ENCODE measurements around the gene AMZ2.
"Not testable (repeated sequence)": the region's sequence is repeated elsewhere in the genome, so short reads cannot be mapped to it uniquely, and the experiment has no call there.

The AMZ2 gene

GRCh38 chr17:68249354-68249765 is 1.5 kb downstream of the AMZ2 start:
- ATAC-seq: no peak
- DNase-seq: no peak

DNA sequence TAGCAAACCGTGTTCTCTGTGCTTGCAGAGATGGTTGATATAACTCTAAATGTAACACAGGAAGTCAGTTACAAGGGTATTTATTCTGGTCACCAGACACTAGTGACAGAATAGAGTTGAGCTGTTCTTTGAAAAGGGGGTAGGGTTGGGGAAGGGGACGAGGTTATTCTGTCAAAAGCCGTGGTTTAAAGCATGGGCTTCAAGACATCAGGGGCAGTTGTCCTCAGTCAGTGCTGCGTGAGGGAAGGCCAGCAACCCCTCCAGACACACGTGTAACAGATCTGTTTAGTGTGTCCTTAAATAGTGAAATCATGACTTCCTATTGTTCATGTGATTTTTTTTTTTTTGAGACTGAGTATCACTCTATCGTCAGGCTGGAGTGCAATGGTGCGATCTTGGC is 5.6 kb downstream of the AMZ2 start:
- not testable (repeated sequence) for ATAC-seq, DNase-seq

DNA sequence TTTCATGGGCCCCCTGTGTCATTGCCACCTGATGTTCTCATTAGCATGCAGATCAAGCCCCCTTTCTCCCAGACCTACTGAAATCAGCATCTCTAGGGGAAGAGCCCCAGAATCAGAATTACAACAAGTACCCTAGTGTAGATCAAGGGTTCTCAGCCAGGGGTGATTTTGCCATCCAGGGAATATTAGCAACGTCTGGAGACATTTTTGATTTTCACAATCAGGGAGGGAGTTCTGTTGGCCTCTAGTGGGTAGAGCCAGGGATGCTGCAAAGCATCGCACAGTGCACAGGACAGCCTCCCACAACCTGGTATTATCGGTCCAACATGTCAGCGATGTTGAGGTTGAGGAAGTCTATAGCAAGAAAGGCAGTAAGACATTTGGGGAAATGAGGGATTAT is 7.3 kb downstream of the AMZ2 start:
- no peak for ATAC-seq
- no peak for DNase-seq

- DNase-seq (no peak), ATAC-seq (peak; percentile 58)
These were observed 8.1 kb downstream of the AMZ2 start for GRCh38 chr17:68255731-68256538.

GRCh38 chr17:68256701-68257100 is 8.9 kb downstream of the AMZ2 start:
- ATAC-seq, DNase-seq: not testable (repeated sequence)

DNA sequence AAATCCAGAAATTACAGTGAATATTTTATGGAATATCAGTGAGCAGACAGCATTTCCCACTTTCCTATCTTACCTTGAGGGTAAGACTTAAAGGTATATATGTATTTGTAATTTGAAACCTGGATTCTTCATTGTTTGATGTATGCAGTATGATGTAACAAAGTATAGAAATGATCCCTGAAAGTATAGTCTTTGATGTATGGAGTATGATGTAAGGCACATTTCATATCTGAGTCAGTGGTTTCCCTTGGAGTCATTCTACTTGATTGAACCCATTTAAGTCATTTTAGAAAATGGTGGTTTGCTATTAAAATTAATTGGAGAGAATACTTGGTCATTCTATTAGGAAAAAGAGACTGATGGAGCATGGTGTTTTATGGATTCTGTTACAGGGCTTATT is 10.1 kb downstream of the AMZ2 start:
- no peak for ATAC-seq
- DNase-seq: no peak

- peak; percentile 79 for DNase-seq
- ATAC-seq: peak; percentile 96
These were observed 11.2 kb downstream of the AMZ2 start for GRCh38 chr17:68258890-68259647.

DNA sequence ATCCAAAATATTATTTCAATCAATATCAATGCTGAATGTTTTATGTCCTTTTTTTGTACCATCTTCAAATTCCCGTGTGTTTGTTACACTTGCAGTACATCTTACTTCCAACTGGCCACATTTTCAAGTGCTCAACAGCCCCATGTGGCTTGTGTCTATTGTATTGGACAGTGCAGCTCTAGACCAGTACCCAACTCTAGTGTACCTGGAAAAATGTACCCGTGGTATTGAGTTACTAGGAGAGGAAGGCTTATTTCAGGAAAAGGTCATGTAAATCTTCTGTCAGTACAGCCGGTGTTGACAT is 11.8 kb downstream of the AMZ2 start:
- DNase-seq, ATAC-seq: not testable (repeated sequence)

DNA sequence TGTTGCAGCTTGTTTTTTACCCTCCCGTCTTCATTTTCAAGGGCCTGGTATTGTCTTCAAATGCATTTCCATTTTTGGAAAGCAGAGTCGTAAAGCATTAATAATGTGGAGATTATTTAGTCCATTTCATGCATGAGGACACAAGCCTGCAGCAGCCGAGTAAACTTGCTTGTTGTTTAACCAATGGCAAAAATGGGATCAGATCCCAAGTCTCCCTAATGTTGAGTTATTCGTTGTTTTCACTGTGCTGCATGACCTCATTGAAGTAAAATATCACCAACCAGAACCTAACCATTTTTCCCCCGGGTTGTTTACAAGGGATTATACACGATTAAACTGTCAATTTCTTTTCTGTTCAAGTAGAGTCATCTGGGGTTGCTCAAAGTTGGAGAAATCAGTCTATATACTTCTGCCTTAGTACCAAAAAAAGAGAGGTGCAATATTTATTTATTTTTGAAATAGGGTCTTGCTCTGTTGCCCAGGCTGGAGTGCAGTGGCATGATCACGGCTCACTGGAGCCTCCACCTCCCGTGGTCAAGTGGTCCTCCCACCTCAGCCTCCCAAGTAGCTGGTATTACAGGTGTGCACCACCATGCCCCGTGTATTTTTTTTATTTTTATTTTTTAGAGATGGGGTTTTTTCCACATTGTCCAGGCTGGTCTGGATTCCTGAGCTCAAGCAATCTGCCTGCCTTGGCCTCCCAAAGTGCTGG is 12.4 kb downstream of the AMZ2 start:
- ATAC-seq (no peak), DNase-seq (no peak)

- ATAC-seq, DNase-seq: not testable (repeated sequence)
These were observed 14.6 kb downstream of the AMZ2 start for GRCh38 chr17:68262467-68262866.

GRCh38 chr17:68263101-68263681 is 15.3 kb downstream of the AMZ2 start:
- not testable (repeated sequence) for DNase-seq

GRCh38 chr17:68265833-68266232 is 18.0 kb downstream of the AMZ2 start:
- DNase-seq, ATAC-seq: not testable (repeated sequence)

More at GRCh38 chr17:68263101-68263681, 15.3 kb downstream of the AMZ2 start:
- ATAC-seq: peak; percentile 41

DNA sequence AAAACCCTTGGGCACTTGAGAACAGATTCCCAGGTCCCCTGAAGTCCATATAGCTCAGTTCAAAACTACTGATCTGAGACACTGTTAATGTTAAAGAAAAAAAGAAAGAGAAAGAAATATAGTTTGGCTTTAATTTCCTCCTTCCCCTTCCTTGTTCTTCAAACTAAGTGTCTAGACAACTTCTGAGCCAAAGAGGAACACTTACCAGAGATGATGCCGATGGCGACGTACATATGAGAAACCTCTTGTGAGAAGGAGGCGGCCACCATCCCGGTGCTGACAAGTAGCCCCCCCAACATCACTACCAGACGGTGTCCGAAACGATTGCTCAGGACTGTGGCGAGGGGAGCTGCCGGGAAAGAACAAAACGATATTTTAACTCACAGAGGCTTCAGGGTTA is 25.9 kb downstream of the AMZ2 start:
- ATAC-seq: no peak
- DNase-seq: no peak

DNA sequence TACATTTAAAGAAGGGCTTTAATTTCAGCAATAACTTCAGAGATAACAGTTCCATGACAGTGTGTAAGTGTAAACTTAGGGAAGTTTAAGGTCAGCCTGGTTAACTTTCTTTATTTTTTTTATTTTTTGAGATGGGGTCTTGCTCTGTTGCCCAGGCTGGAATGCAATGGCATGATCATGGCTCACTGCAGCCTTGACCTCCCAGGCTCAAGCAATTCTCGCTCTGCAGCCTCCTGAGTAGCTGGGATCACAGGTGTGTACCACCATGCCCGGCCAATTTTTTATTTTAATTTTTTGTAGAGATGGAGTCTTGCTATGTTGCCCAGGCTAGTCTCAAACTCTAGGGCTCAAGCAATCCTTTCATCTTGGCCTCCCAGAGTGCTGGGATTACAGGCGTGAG is 28.5 kb downstream of the AMZ2 start:
- not testable (repeated sequence) for ATAC-seq, DNase-seq

DNA sequence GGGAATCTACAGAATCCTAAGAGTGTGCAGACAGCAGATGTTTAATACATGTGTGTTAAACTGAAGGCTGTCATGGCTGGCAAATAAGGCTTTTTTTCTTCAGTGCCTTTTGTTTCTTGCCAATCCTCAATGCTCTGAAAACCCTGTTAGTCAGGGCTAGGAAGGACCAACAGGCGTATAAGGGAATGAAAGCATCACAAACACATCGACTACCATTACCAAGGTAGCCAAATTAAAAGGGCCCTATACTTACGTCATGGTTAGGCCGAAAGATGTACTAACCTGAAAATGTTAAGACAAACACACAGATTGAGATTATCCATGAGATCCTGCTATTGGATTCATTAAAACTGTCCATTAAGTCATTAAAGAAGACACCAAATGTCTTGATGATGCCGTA is 30.0 kb downstream of the AMZ2 start:
- DNase-seq (no peak), ATAC-seq (no peak)

- DNase-seq, ATAC-seq: not testable (repeated sequence)
These were observed 34.1 kb downstream of the AMZ2 start for GRCh38 chr17:68281965-68282364.

DNA sequence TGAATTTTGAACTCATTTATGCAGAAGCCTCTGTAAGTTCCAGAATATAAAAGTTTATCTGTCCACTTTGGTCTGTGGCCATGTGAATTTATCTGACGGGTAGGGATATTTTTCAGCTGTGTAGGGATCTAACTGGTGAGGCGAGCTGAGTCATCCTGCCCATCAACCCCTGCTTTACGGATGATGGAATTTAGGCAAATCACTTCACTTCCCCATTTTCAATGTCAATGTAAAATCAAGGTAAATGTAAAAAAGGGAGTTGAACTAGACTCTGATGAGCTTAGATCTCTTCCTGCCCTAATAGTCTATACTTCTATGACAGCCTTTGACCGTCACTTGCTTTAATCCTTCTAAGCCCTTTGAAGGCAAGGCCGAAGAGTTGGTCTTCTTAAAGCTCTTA is 40.5 kb downstream of the AMZ2 start:
- ATAC-seq (no peak), DNase-seq (no peak)

GRCh38 chr17:68288804-68289203 is 41.0 kb downstream of the AMZ2 start:
- no peak for ATAC-seq
- DNase-seq: no peak

DNA sequence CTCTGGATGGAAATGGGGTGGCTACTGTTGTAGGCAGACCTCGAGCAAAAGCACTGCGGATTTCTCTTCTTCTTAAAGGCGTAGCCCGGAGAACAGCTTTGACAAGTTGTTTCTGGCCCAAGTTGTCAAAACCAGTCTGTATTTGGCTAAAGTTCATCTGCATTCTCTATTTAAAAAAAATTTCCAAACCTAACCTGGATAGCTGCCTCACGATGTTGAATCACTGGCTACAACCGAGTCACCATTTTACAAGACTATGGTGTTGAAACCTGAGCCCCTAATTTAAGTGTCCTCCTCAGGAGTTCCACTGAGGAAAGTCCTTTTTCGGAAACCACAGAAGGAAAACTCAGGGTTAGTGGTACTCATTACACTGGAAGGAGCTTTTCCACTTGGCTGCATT is 41.6 kb downstream of the AMZ2 start:
- ATAC-seq: no peak
- DNase-seq: no peak

DNA sequence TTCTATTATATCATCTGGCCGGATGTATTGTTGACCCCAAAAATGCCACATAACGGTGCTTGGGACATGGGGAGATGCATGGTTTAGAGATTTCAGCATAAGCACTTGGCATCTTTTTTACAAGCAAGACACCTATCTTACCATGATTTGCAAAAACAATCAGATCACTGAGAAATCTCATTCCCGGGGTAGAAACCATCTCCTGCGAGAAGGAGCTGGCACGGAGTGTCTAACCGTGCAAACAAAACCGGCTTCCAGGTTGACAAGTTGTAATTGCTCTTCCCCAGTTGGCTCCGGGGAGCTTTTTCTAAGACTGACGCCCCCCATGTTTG is 42.1 kb downstream of the AMZ2 start:
- ATAC-seq (no peak), DNase-seq (no peak)

DNA sequence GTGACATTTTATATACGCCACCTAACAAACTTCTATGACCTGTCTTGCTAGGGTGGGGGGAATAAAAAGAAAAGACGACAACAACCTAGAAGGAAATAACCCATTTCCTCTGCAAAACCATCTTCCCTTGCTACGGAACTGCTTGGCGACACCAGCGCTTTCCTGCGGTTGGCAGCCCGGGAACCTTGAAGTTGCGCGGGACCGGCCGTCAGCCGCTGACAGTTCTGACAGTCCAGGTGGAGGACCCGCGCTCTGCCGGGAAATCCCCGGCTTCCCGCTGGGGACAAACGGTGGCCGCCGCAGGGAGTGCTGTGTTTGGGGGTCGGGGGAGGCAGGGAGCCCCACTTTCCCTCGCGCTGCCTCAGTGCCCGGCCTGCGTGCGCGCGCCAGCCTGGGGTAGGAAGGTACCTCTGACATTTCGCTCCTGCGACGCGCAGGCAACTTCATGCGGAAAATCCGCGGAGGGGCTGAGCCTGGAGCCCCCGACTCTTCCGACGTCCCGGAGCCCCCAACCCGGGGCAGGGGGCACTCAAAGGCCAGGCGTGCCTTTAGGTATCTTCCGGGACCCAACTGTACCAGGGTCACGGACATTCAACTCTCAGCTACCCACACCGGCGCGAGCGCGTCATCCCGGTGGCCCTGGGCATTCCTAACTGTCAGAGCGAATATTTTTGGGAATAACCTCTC is 42.6 kb downstream of the AMZ2 start:
- ATAC-seq: no peak
- DNase-seq: peak; percentile 68
